ENCODE results near the gene WNK3.

Gene WNK3

GRCh38 chrX:54171091-54171490, 186.8 kb downstream of the WNK3 start:
- DNase-seq, result no peak

- no peak for DNase-seq
Measured at GRCh38 chrX:54166915-54167314, 190.9 kb downstream of the WNK3 start.

- DNase-seq, result no peak
Measured at GRCh38 chrX:54157561-54157960, 200.3 kb downstream of the WNK3 start.

Measured in nucleus accumbens (tissue), 56 donors.